HCEC 1CT (cell line): ENCODE measurements around the gene ANKRD7.

Experiments used
- DNase-seq: peaks from one replicate; pipeline ENCODE4 v3.0.0-alpha.2; 2017

The ANKRD7 gene, protein sequence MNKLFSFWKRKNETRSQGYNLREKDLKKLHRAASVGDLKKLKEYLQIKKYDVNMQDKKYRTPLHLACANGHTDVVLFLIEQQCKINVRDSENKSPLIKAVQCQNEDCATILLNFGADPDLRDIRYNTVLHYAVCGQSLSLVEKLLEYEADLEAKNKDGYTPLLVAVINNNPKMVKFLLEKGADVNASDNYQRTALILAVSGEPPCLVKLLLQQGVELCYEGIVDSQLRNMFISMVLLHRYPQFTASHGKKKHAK

DNA sequence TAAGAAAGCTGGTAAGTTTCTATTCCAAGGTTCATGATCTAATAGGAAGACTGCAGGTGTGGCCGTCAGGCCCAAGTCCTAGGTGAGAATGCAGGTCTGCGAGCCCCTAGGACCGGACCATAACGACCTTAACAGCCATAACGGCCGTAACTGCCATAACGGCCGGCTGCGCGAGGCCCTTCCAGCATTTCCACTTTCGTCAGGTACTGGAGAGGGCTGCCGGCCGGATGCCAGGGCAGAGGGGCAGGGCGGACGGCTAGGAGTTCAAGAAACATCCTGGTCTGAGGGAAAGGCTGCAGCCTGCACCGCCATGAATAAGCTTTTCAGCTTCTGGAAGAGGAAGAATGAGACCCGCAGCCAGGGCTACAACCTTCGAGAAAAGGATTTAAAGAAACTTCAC, at the start of gene ANKRD7:
TSS of gene ANKRD7 (plus strand) at position 184 of the 400 bp plus-strand sequence. CDS start at position 311, 127 bp downstream.
- DNase-seq = no peak

DNA sequence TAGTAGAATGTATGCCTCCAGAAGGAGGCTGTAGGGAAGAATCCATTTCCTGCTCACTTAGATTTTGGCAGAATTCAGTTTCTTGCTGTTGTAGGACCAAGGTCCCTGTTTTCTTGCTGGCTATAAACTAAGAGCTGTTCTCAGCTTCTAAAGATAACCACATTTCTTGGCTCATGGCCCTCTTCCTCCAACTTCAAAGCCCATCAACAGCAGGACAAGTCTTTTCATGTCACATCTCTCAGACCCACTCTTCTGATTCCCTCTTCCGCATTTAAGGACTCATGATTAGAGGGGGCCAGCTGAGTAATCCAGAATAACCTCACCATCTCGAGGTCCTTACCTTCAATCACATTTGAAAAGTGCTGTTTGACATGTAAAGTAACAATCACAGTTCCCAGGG, 48.8 kb upstream of the ANKRD7 start:
- DNase-seq = no peak

DNA sequence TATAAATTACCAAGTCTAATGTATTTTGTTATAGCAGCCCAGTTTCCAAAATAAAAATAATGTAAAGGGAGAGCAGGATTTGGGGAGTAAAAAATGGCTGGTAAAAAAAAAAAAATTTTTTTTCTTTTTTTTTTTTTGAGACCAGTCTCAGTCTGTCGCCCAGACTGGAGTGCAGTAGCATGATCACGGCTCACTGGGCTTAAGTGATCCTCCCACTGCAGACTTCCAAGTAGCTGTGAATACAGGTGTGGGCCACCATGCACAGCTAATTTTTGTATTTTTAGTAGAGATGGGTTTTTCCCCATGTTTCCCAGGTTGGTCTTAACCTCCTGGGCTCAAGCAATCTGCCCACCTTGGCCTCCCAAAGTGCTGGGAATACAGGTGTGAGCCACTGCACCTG, 45.3 kb upstream of the ANKRD7 start:
- no peak for DNase-seq

DNA sequence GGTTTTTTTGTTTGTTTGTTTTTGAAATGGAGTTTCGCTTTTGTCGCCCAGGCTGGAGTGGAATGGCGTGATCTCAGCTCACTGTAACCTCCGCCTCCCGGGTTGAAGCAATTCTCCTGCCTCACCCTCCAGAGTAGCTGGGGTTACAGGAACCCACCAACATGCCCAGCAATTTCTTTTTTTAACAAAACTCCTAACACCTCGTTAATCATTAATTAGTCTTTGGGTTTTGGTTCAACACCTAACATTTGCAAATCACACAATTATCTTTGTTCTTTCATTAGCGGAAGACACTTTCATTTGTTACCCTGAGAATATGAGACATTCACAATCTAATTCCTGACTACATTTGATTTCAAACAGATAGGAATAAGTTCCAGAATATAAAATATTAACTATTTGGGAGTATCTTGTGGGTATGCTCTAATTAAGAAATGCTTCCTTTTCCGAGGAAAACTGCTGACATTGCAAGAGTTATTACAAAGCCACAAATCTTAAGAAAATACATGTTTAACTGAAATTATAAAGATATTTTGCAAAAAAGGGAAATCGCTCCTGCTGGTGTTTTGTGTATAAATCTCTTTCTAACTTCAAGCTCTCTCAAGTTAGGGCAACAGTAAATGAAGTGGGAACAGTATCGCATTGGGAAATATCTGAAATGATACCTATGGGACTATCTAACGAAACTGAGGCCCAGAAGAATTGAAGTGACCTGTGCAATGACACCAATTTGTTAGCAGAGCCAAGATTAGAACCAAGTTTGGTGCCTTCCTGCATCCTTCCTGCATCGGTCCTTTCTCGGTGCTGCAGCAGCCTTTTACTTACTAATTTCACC, 41.7 kb upstream of the ANKRD7 start:
- no peak for DNase-seq

DNA sequence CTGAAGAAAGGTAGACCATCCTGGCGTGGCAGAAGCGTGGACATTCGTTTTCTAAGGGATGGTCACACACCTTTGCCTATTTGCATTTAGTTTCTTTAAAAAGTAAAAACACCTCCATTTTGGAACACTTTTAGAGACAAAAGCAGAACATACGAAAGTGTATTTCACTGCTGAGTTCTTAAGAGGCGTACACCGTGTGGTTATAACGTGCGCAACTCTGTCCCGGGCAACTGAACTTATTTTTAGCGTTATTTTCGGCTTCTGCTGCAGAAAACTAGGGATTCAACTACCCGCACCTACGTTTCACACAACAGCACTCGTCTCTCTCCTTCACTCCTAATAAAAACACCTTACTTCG, 41.1 kb upstream of the ANKRD7 start:
- DNase-seq = no peak

DNA sequence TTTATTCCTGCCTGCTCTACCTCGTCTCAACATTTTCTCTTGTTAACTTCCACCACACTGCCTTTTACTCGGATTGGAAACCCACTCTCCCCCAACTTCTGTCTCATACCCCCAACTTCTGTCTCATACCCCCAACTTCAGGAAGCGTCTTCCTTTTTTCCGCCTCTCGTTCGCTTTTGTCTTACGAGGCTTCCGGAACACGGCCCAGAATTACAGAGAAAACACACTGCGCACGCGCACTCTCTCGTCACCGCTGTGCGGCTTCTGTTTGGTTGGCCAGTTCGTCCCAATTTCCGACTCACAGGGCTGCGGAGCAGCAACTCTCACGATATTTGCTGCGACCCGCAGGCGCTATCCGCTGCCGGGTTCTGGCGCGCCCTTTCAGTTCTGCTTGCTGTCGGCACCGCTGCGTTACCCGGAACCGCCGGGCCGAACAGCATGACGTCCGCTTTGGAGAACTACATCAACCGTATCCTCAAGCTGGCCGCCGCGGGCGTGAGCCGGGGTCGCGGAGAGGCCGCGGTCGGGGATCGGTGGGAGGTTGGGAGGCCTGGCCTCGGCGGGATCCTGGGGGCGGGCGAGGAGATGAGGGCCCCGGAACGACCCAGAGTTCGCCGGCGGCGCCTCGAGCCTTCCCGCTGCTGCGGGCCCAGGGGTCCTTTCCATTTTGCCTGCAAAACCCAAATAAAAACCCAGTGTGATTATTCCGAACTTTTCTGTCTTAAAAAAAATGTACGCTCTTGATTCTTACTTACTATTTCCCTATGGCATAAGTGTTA, 40.5 kb upstream of the ANKRD7 start, which contains the start of gene LSM8:
TSS of gene LSM8 (plus strand) at position 379 of the 779 bp plus-strand sequence. CDS start at position 439, 60 bp downstream.
- peak; percentile 94 for DNase-seq

DNA sequence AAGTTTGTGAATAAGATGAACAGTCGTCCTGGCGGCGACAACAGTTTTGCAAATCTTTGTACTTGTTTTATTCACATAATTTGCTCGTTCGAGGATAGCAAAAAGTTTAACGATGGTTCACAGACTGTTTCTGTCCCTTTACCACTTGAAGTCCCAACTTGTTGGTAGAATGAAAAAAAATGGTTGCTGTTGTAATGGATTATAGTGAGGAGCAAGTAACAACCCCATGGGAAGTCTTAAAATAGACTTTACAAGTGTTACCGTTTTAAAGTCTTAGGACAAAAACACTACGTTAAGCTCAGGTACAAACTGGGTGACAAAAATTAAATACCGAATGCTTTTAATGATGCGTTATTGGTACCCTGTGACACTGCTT, 40.0 kb upstream of the ANKRD7 start:
- DNase-seq = no peak

DNA sequence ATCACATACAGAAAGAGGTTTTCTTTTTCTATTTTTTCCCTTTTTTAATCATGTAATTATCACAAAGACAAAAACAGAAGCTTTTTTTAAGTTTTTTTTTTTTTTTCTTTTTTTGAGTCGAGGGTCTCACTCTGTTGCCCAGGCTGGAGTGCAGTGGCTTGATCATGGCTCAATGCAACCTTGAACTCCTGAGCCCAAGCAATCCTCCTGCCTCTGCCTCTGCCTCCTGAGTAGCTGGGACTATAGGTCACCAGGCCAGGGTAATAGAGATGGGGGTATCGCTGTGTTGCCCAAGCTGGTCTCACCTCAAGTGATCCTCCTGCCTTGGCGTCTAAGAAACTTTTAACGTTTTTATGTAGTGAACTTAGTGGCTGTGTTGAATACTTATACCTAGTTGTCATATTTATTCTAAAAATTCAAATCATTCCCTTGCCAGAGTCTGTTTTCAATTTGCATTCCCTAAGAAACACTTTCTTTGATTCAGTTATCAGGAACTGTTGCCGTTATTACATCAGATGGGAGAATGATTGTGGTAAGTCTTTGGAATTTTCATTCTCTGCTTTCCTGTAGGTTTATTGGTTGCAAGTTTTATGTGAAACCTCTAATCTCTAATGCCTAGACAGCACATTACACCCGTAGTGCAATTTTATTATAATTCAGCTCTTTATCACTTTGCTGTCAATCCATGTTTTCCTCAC, 39.2 kb upstream of the ANKRD7 start:
- DNase-seq = no peak

DNA sequence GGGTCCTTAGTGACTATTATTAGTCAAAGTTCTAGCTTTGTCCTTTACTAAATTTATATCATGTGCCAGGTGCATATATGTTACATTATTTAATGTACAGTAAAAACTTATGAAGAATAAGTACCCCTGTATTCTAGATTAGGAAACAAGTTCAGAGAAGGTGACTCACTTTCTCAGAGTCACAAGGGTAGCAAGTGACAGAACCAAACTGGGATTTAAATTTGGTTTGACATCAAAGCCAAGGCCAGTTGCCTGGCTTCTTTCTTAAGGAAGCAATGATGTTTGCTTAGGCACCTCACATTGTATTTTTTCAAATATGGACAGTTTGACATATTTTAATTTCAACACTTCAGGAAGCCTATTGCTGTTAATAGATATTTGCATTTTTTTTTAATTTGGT, 38.0 kb upstream of the ANKRD7 start:
- no peak for DNase-seq

DNA sequence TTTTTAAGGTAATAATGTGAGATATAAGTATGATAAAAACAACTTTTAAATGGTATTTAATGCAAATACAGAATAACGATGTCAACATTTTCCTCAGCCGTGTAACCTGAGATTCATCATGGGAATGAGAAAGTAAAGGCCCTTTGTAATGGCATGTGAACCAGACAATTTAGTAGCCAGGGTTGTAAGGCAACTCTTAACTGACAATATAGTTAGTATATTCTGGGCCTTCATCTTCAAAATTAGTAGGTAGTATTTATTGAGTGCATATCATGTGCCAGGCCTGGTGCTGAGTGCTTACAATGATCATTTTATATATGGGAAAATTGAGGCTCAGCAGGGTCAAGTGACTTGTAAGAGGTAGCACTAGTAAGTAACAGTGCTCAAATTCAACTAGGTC, 29.9 kb upstream of the ANKRD7 start:
- no peak for DNase-seq

DNA sequence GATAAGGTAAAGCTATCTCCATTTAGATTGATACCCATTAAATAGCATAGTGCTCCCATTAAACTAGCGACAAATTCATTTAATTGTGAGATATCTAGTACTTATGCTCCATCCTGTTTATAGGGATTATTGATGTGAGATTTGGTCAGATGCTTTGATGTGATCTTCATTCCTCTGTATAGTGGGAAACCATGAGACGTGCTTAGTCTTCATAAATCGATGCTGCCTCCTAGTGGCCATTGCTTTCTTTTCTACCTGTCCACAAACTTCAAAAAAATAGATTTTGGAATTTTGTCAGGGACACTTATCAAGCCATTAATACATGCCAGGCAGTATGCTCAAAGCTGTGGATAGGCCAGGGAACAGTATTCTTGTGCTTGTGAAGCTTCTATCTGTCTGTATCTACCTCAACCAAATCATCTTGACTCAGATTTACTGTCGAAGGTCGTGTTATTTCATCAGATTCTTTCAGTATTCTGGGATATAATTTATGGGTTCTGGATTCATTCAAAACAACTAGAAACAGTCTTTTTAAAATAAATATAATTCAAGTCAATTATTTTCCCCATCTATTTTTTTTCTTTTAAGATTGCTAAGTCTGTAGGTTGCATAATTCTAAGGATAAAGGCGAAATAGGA, 28.5 kb upstream of the ANKRD7 start:
- peak; percentile 56 for DNase-seq

DNA sequence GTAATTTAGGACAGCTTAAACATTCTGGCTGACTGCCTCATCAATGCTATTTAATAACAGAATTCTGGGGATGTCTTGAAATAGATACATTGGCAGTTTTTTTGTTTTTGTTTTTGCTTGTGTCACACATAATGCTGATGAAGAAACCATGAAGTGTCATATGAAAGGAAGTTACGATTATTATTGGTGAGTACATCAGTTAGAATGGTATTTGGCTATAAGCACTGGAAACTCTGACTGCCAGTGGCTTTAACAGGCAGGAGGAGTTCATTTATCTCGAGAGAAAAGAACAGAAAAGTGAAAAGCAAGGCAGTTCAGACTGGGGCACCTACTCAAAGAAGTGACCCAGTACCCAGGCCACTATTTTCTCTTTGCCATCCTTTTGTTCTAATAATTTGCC, 22.4 kb upstream of the ANKRD7 start:
- DNase-seq = no peak

DNA sequence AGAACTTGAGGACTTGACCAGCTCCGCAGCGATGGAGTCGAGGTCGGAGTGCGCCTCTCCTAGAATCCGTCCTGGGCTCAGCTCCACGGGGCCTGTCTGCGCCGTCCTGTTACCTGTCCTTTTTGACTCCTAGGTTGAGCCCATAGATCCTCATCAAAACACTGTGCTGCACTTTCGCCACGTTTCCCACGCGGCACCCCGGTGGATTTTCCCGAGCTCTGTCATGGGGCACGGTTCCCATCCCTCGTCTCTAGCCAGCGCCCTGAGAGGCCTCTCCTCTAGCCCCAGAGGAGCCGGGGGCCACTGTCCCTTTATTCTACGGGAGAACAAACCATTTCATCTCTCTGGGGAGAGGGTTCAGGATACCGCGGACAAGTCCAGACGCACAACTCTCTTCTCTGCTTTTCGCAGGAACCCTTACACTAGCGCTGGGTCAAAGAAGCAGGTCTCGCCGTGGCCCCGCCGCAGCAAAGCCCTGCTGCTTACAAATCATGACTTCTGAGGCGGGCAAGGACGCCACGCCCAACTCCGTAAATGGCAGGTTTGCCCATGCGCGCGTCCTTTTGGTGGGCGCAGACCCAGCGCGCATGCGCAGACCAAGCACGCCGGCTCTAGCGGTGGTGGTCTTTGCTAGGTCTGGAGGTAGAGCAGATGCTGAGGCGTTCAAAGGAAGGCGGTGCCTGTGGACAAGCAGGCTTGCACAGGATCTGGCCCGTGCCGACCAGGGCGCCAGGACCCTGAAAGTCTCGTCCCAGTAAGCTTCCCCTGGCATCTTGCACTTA, 10.3 kb upstream of the ANKRD7 start:
- peak; percentile 46 for DNase-seq

DNA sequence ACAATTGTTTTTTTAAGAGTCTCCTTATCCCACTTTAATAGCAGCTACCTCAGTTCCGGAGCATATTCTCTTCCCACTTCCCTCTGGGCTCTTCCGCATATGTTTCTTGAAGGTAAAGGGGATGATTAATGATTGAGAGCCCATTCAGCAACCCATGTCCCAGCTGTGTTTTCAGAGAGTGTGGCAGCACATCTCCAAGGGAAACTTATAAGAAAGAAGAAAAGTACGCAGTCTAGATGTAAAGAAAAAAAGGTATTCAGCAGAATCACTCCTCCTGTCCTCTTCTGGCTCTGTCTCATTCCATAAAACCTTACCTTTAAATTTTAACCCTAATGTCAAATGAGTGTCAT, 9.7 kb upstream of the ANKRD7 start:
- no peak for DNase-seq

DNA sequence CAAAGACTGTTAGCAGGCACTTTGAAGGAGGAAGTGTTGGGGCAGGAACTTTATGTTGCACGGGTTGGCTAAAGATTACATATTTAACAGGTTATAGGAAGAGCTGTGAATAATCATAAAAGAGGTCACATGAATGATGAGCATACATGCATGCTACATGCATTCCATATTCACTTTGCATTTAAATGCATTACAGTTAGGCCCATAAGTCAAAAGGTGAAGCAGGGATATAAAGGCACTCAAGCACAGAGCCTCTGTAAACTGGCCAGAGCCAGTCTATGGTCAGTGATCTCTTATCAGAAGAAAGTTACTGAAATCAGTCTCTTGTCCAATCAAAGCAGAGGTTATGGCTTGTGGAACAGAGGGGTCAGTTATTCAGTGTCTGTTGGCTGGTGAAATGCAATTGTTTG, 7.3 kb upstream of the ANKRD7 start:
- no peak for DNase-seq

DNA sequence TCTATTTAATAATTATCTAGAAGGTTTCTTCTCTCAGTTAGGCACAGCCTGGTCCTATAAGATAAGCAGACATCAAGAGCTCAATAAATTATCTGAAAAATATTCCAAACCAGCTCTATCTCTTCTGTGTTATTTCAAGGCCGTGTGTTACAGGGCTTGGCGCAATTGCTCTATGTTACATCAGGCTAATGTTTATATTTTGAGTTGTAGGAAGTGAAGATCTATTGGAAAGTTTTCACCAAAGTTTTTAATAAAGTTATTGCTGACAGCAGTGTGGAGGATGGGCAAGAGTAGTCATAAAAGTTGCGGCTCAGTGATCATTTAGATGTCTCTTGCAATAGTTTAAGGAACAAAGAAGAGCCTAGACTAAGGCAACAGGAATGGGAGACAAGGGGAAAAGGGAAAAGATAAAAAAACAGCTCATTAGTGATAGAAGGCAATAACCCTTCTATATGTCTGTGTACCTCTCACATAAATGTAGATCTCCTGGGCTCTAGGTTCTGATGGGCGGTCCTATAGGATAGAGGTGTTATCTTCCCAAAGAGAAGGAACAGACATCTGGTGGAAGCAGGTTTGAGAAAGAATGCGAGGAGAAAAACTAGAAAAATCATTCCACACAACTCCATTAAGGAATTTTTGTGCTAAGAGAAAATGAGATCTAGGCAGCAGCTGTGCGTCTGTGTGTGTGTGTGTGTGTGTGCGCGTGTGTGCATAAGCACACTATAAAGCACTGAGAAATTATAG, 5.9 kb upstream of the ANKRD7 start:
- DNase-seq = no peak

DNA sequence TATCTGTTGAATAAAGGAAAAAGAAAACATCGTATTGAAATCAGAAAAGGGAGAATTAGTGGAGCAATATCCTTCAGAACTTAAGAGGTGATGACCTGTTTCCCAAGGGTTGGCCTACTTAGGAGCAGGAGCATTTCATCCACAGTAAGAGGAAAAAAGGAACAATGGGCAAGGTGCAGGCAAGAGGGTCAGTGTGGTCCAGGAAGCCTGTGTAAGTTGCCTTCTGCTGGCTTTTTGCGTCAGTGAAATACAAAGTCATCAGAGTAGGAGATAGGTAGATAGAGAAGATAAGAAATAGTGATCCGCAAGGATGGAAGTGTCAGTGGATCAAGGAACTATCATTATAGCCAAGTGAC, 5.4 kb upstream of the ANKRD7 start:
- no peak for DNase-seq

DNA sequence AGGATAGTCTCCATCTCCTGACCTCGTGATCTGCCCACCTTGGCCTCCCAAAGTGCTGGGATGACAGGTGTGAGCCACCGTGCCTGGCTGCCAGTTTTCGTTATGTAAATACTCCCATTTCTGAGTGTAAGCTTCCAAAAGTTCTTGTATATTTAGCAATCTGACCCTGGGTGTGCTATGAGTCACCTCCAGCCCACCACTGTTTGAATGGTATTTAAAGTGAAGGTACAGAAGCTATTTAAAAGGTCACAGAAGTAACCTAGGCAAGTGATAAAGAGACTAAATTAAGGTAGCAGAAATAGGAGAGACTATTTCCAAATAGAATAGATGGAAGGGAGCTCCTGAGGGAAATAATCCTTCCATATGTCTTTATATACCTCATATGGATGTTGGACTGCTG, 3.9 kb upstream of the ANKRD7 start:
- no peak for DNase-seq

DNA sequence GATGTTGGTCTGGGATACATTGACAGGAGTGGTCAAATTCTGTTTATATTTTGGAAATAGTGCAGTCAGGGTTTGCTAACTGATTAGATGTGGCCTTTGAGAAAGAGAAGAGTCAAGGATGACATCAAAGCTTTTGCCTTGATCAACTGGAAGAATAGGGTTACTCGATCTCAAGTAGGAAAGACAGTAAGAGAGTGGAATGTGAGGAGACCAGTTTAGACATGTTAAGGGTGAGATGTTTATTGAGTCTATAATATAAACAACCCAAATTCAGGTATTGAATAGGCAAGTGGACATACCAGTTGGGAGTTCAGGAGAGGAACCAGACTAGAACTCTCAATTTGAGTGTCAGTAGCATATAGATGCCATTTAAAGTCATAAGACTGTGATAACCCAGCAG, 1.9 kb upstream of the ANKRD7 start:
- DNase-seq = no peak

DNA sequence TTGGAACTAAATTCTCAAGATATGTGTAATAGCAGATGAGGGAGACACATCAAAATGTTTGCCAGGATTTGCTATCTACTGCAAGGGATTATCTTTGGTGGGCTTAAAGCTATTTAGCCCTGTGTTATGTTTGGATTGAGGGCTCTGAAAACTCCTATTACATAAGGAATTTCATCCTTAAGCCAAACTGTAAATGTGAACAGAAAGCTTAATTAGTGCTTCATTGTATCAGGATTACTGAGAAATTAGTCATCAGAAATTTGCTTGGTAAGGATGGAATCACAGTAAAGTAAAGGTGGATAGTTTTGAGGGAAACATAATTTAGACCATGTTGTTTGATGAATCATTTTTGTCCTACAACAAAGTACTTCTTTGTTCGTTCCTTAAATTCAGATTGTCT, 8.3 kb downstream of the ANKRD7 start:
- no peak for DNase-seq

DNA sequence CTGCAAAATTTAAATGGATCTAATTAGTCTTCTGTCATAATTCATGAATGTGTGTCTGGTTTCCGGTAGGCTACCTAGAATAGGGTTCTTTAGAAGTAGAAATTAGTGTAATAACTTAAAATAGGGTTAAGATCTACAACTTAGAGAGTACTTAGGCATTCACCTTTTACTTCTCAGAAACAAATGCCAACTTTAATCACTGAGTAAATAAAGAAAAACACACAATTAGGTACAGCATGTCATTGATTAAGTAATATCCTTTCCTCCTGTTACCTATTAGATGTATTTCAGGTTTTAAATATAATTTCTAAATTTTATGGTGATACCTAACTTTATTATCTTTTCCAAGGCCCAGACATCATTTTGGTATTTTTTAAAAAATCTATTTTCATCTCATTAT, 9.3 kb downstream of the ANKRD7 start:
- DNase-seq = no peak
